Measurements from ENCODE around the gene ZP2. TPM values are rescaled to one million over a fixed set of nuclear protein-coding genes. Genes with fewer than 3 reads are reported as not detected.

ZP2 gene
- total RNA-seq, 2 experiments from 2014 or later, result not detected

- Mint-ChIP-seq H3K36me3 (ENCODE audit: low read depth) (no peaks in the 10 kb centered on the region), H3K4me3 (no peak overlapping the region), H3K27me3 (ENCODE audit: low read depth) (peaks cover 4% of the 10 kb centered on the region), H3K27ac (no peak overlapping the region), H3K9me3 (no peaks in the 10 kb centered on the region), H3K4me1 (ENCODE audit: low read depth) (no peaks in the 10 kb centered on the region)
- CTCF ChIA-PET, result interaction anchor here (0.6 kb wide), 1 partner anchor 18 kb away, joined by 3 read pairs; no protein-coding TSS in a partner anchor
- no peak for DNase-seq
- intact Hi-C loops (cut with micrococcal nuclease), result no loop called here
Observed at GRCh38 chr16:21233045-21233520, 21.7 kb upstream of the ZP2 start.

GRCh38 chr16:21228361-21228872, 17.0 kb upstream of the ZP2 start:
- Mint-ChIP-seq H3K27ac (no peak overlapping the region), H3K4me3 (no peak overlapping the region), H3K9me3 (no peaks in the 10 kb centered on the region), H3K4me1 (ENCODE audit: low read depth) (peaks cover 3% of the 10 kb centered on the region), H3K36me3 (ENCODE audit: low read depth) (no peaks in the 10 kb centered on the region), H3K27me3 (ENCODE audit: low read depth) (peaks cover 10% of the 10 kb centered on the region)
- CTCF ChIA-PET, result interaction anchor here (0.8 kb wide), 1 partner anchor 27 kb away, joined by 3 read pairs; no protein-coding TSS in a partner anchor
- no peak for DNase-seq
- intact Hi-C loops (cut with micrococcal nuclease), result no loop called here

- H3K27ac Mint-ChIP-seq, result no peak overlapping the region
- no peak for DNase-seq
- intact Hi-C loops (cut with micrococcal nuclease), result no loop called here
- peaks cover 10% of the 10 kb centered on the region for H3K27me3 Mint-ChIP-seq (ENCODE audit: low read depth)
- no peaks in the 10 kb centered on the region for H3K36me3 Mint-ChIP-seq (ENCODE audit: low read depth)
- peaks cover 3% of the 10 kb centered on the region for H3K4me1 Mint-ChIP-seq (ENCODE audit: low read depth)
- no peaks in the 10 kb centered on the region for H3K9me3 Mint-ChIP-seq
- CTCF ChIA-PET, result no interaction called here
- H3K4me3 Mint-ChIP-seq, result no peak overlapping the region
Observed at GRCh38 chr16:21227866-21228265, 16.5 kb upstream of the ZP2 start.

GRCh38 chr16:21226749-21227148, 15.4 kb upstream of the ZP2 start:
- Mint-ChIP-seq H3K9me3 (no peaks in the 10 kb centered on the region), H3K27ac (no peak overlapping the region), H3K27me3 (ENCODE audit: low read depth) (peaks cover 10% of the 10 kb centered on the region), H3K4me3 (no peak overlapping the region), H3K4me1 (ENCODE audit: low read depth) (peaks cover 3% of the 10 kb centered on the region), H3K36me3 (ENCODE audit: low read depth) (no peaks in the 10 kb centered on the region)
- intact Hi-C loops (cut with micrococcal nuclease), result no loop called here
- CTCF ChIA-PET, result no interaction called here
- no peak for DNase-seq

GRCh38 chr16:21224800-21225199, 13.4 kb upstream of the ZP2 start:
- DNase-seq, result no peak
- CTCF ChIA-PET, result no interaction called here
- H3K27ac Mint-ChIP-seq, result no peak overlapping the region
- no peaks in the 10 kb centered on the region for H3K36me3 Mint-ChIP-seq (ENCODE audit: low read depth)
- peaks cover 14% of the 10 kb centered on the region for H3K27me3 Mint-ChIP-seq (ENCODE audit: low read depth)
- H3K4me1 Mint-ChIP-seq (ENCODE audit: low read depth), result peaks cover 3% of the 10 kb centered on the region
- no peaks in the 10 kb centered on the region for H3K9me3 Mint-ChIP-seq
- no peak overlapping the region for H3K4me3 Mint-ChIP-seq
- intact Hi-C loops (cut with micrococcal nuclease), result no loop called here

- no peak overlapping the region for H3K27ac Mint-ChIP-seq
- CTCF ChIA-PET, result no interaction called here
- H3K4me3 Mint-ChIP-seq, result no peak overlapping the region
- intact Hi-C loops (cut with micrococcal nuclease), result no loop called here
- H3K4me1 Mint-ChIP-seq (ENCODE audit: low read depth), result peaks cover 3% of the 10 kb centered on the region
- peaks cover 14% of the 10 kb centered on the region for H3K27me3 Mint-ChIP-seq (ENCODE audit: low read depth)
- H3K36me3 Mint-ChIP-seq (ENCODE audit: low read depth), result no peaks in the 10 kb centered on the region
- no peak for DNase-seq
- H3K9me3 Mint-ChIP-seq, result no peaks in the 10 kb centered on the region
Observed at GRCh38 chr16:21223787-21224186, 12.4 kb upstream of the ZP2 start.

- Mint-ChIP-seq H3K36me3 (ENCODE audit: low read depth) (no peaks in the 10 kb centered on the region), H3K27ac (no peak overlapping the region), H3K27me3 (ENCODE audit: low read depth) (peaks cover 13% of the 10 kb centered on the region), H3K9me3 (no peaks in the 10 kb centered on the region), H3K4me3 (no peak overlapping the region), H3K4me1 (ENCODE audit: low read depth) (peaks cover 3% of the 10 kb centered on the region)
- intact Hi-C loops (cut with micrococcal nuclease), result no loop called here
- CTCF ChIA-PET, result no interaction called here
- no peak for DNase-seq
Observed at GRCh38 chr16:21222495-21223337, 11.3 kb upstream of the ZP2 start.

GRCh38 chr16:21219551-21219950, 8.2 kb upstream of the ZP2 start:
- H3K27me3 Mint-ChIP-seq (ENCODE audit: low read depth), result peaks cover 9% of the 10 kb centered on the region
- H3K27ac Mint-ChIP-seq, result no peak overlapping the region

GRCh38 chr16:21218153-21218552, 6.8 kb upstream of the ZP2 start:
- no peaks in the 10 kb centered on the region for H3K4me1 Mint-ChIP-seq (ENCODE audit: low read depth)

More at GRCh38 chr16:21219551-21219950, 8.2 kb upstream of the ZP2 start:
- CTCF ChIA-PET, result no interaction called here
- intact Hi-C loops (cut with micrococcal nuclease), result no loop called here
- no peak for DNase-seq
- Mint-ChIP-seq H3K4me1 (ENCODE audit: low read depth) (peaks cover under 1% of the 10 kb centered on the region), H3K4me3 (no peak overlapping the region), H3K9me3 (no peaks in the 10 kb centered on the region), H3K36me3 (ENCODE audit: low read depth) (no peaks in the 10 kb centered on the region)

GRCh38 chr16:21217121-21217520, 5.7 kb upstream of the ZP2 start:
- intact Hi-C loops (cut with micrococcal nuclease), result no loop called here
- Mint-ChIP-seq H3K4me1 (ENCODE audit: low read depth) (no peaks in the 10 kb centered on the region), H3K9me3 (no peaks in the 10 kb centered on the region), H3K4me3 (no peak overlapping the region), H3K27me3 (ENCODE audit: low read depth) (peaks cover 10% of the 10 kb centered on the region), H3K27ac (no peak overlapping the region), H3K36me3 (ENCODE audit: low read depth) (no peaks in the 10 kb centered on the region)
- no peak for DNase-seq
- CTCF ChIA-PET, result no interaction called here

More at GRCh38 chr16:21218153-21218552, 6.8 kb upstream of the ZP2 start:
- CTCF ChIA-PET, result no interaction called here
- H3K9me3 Mint-ChIP-seq, result no peaks in the 10 kb centered on the region
- peaks cover 6% of the 10 kb centered on the region for H3K27me3 Mint-ChIP-seq (ENCODE audit: low read depth)
- DNase-seq, result no peak
- H3K36me3 Mint-ChIP-seq (ENCODE audit: low read depth), result no peaks in the 10 kb centered on the region
- H3K27ac Mint-ChIP-seq, result no peak overlapping the region
- H3K4me3 Mint-ChIP-seq, result no peak overlapping the region
- intact Hi-C loops (cut with micrococcal nuclease), result no loop called here

- Mint-ChIP-seq H3K27ac (no peak overlapping the region), H3K4me1 (ENCODE audit: low read depth) (no peaks in the 10 kb centered on the region), H3K4me3 (no peak overlapping the region), H3K9me3 (no peaks in the 10 kb centered on the region), H3K27me3 (ENCODE audit: low read depth) (peaks cover 10% of the 10 kb centered on the region), H3K36me3 (ENCODE audit: low read depth) (no peaks in the 10 kb centered on the region)
- intact Hi-C loops (cut with micrococcal nuclease), result no loop called here
- CTCF ChIA-PET, result no interaction called here
- DNase-seq, result no peak
Observed at GRCh38 chr16:21214086-21214485, 2.7 kb upstream of the ZP2 start.

GRCh38 chr16:21208446-21209230, 2.7 kb downstream of the ZP2 start:
- CTCF ChIA-PET, result interaction anchor here (0.6 kb wide), 1 partner anchor 87 kb away, joined by 7 read pairs; no protein-coding TSS in a partner anchor
- H3K4me1 Mint-ChIP-seq (ENCODE audit: low read depth), result no peaks in the 10 kb centered on the region
- H3K9me3 Mint-ChIP-seq, result no peaks in the 10 kb centered on the region
- peaks cover 10% of the 10 kb centered on the region for H3K27me3 Mint-ChIP-seq (ENCODE audit: low read depth)
- no peaks in the 10 kb centered on the region for H3K36me3 Mint-ChIP-seq (ENCODE audit: low read depth)
- H3K4me3 Mint-ChIP-seq, result no peak overlapping the region
- no peak overlapping the region for H3K27ac Mint-ChIP-seq
- intact Hi-C loops (cut with micrococcal nuclease), result no loop called here
- DNase-seq, result no peak
